ENCODE data around the gene CCNJL. TPM values are rescaled to one million over a fixed set of nuclear protein-coding genes. Genes with fewer than 3 reads are reported as not detected.

CCNJL gene
- total RNA-seq = under 1 TPM in 1 of 2 experiments, not detected in 1; 0.23 TPM

GRCh38 chr5:160312134-160312959, at the start of gene CCNJL:
TSS of gene CCNJL (minus strand) at chr5:160312564. CDS start at chr5:160311923, 641 bp downstream.
- ATAC-seq (peak; percentile 70), DNase-seq (peak; percentile 31)
- Mint-ChIP-seq H3K27me3 (ENCODE audit: low read depth) (peaks cover 74% of the 10 kb centered on the region), H3K9me3 (ENCODE audit: insufficient read depth) (no peaks in the 10 kb centered on the region), H3K27ac (no peak within 1 kb of the TSS), H3K36me3 (ENCODE audit: low read depth) (no peaks in the 10 kb centered on the region), H3K4me3 (peak within 1 kb of the TSS; percentile 71), H3K4me1 (ENCODE audit: low read depth) (peaks cover 8% of the 10 kb centered on the region)
- POLR2A ChIA-PET = interaction anchor here (0.6 kb wide), 1 partner anchor 63 kb away, joined by 3 read pairs; no protein-coding TSS in a partner anchor
- CTCF ChIA-PET = no interaction called here

- CTCF ChIA-PET = interaction anchor here (1.3 kb wide), 1 partner anchor 340 kb away, joined by 3 read pairs; no protein-coding TSS in a partner anchor
- ATAC-seq = no peak
- H3K27me3 Mint-ChIP-seq (ENCODE audit: low read depth) = peaks cover 8% of the 10 kb centered on the region
These were observed 49.4 kb upstream of the CCNJL start for GRCh38 chr5:160361624-160362228.

GRCh38 chr5:160360310-160360709, 47.9 kb upstream of the CCNJL start:
- ChIA-PET POLR2A (no interaction called here), CTCF (interaction anchor here (1.3 kb wide), 1 partner anchor 338 kb away, joined by 3 read pairs; no protein-coding TSS in a partner anchor)
- H3K9me3 Mint-ChIP-seq (ENCODE audit: insufficient read depth) = no peaks in the 10 kb centered on the region
- H3K36me3 Mint-ChIP-seq (ENCODE audit: low read depth) = no peaks in the 10 kb centered on the region
- peaks cover 8% of the 10 kb centered on the region for H3K27me3 Mint-ChIP-seq (ENCODE audit: low read depth)
- H3K27ac Mint-ChIP-seq = no peak overlapping the region
- H3K4me3 Mint-ChIP-seq = no peak overlapping the region
- H3K4me1 Mint-ChIP-seq (ENCODE audit: low read depth) = no peaks in the 10 kb centered on the region
- DNase-seq (no peak), ATAC-seq (no peak)

More at GRCh38 chr5:160361624-160362228, 49.4 kb upstream of the CCNJL start:
- POLR2A ChIA-PET = no interaction called here
- no peaks in the 10 kb centered on the region for H3K4me1 Mint-ChIP-seq (ENCODE audit: low read depth)
- no peak overlapping the region for H3K27ac Mint-ChIP-seq
- no peak overlapping the region for H3K4me3 Mint-ChIP-seq
- no peaks in the 10 kb centered on the region for H3K36me3 Mint-ChIP-seq (ENCODE audit: low read depth)
- no peaks in the 10 kb centered on the region for H3K9me3 Mint-ChIP-seq (ENCODE audit: insufficient read depth)
- DNase-seq = no peak

- no peaks in the 10 kb centered on the region for H3K36me3 Mint-ChIP-seq (ENCODE audit: low read depth)
- H3K27ac Mint-ChIP-seq = no peak overlapping the region
These were observed 47.5 kb upstream of the CCNJL start for GRCh38 chr5:160359816-160360215.

GRCh38 chr5:160359242-160359641, 46.9 kb upstream of the CCNJL start:
- H3K4me1 Mint-ChIP-seq (ENCODE audit: low read depth) = no peaks in the 10 kb centered on the region
- no peak for DNase-seq
- no peak overlapping the region for H3K4me3 Mint-ChIP-seq
- H3K27ac Mint-ChIP-seq = no peak overlapping the region
- H3K9me3 Mint-ChIP-seq (ENCODE audit: insufficient read depth) = no peaks in the 10 kb centered on the region
- CTCF ChIA-PET = no interaction called here
- ATAC-seq = no peak
- POLR2A ChIA-PET = no interaction called here
- H3K27me3 Mint-ChIP-seq (ENCODE audit: low read depth) = peaks cover 6% of the 10 kb centered on the region
- H3K36me3 Mint-ChIP-seq (ENCODE audit: low read depth) = no peaks in the 10 kb centered on the region

More at GRCh38 chr5:160359816-160360215, 47.5 kb upstream of the CCNJL start:
- peaks cover 6% of the 10 kb centered on the region for H3K27me3 Mint-ChIP-seq (ENCODE audit: low read depth)
- ATAC-seq (no peak), DNase-seq (no peak)
- ChIA-PET CTCF (no interaction called here), POLR2A (no interaction called here)
- no peaks in the 10 kb centered on the region for H3K4me1 Mint-ChIP-seq (ENCODE audit: low read depth)
- no peaks in the 10 kb centered on the region for H3K9me3 Mint-ChIP-seq (ENCODE audit: insufficient read depth)
- H3K4me3 Mint-ChIP-seq = no peak overlapping the region

GRCh38 chr5:160357861-160358411, 45.6 kb upstream of the CCNJL start:
- Mint-ChIP-seq H3K27me3 (ENCODE audit: low read depth) (peaks cover 10% of the 10 kb centered on the region), H3K36me3 (ENCODE audit: low read depth) (no peaks in the 10 kb centered on the region), H3K27ac (no peak overlapping the region), H3K4me3 (no peak overlapping the region), H3K9me3 (ENCODE audit: insufficient read depth) (no peaks in the 10 kb centered on the region), H3K4me1 (ENCODE audit: low read depth) (no peaks in the 10 kb centered on the region)
- CTCF ChIA-PET = no interaction called here
- DNase-seq = no peak
- POLR2A ChIA-PET = no interaction called here
- no peak for ATAC-seq

GRCh38 chr5:160357394-160357793, 45.0 kb upstream of the CCNJL start:
- H3K9me3 Mint-ChIP-seq (ENCODE audit: insufficient read depth) = no peaks in the 10 kb centered on the region
- H3K4me3 Mint-ChIP-seq = no peak overlapping the region
- POLR2A ChIA-PET = no interaction called here
- no peak overlapping the region for H3K27ac Mint-ChIP-seq
- DNase-seq = no peak
- CTCF ChIA-PET = no interaction called here
- H3K4me1 Mint-ChIP-seq (ENCODE audit: low read depth) = no peaks in the 10 kb centered on the region
- no peak for ATAC-seq
- H3K27me3 Mint-ChIP-seq (ENCODE audit: low read depth) = peaks cover 10% of the 10 kb centered on the region
- H3K36me3 Mint-ChIP-seq (ENCODE audit: low read depth) = no peaks in the 10 kb centered on the region

GRCh38 chr5:160356550-160357347, 44.4 kb upstream of the CCNJL start:
- H3K36me3 Mint-ChIP-seq (ENCODE audit: low read depth) = no peaks in the 10 kb centered on the region
- POLR2A ChIA-PET = no interaction called here
- CTCF ChIA-PET = no interaction called here

GRCh38 chr5:160354666-160355065, 42.3 kb upstream of the CCNJL start:
- H3K36me3 Mint-ChIP-seq (ENCODE audit: low read depth) = no peaks in the 10 kb centered on the region
- POLR2A ChIA-PET = no interaction called here

More at GRCh38 chr5:160356550-160357347, 44.4 kb upstream of the CCNJL start:
- no peaks in the 10 kb centered on the region for H3K4me1 Mint-ChIP-seq (ENCODE audit: low read depth)
- no peak for ATAC-seq
- H3K27ac Mint-ChIP-seq = no peak overlapping the region
- peaks cover 10% of the 10 kb centered on the region for H3K27me3 Mint-ChIP-seq (ENCODE audit: low read depth)
- no peaks in the 10 kb centered on the region for H3K9me3 Mint-ChIP-seq (ENCODE audit: insufficient read depth)
- DNase-seq = no peak
- no peak overlapping the region for H3K4me3 Mint-ChIP-seq

GRCh38 chr5:160353379-160353778, 41.0 kb upstream of the CCNJL start:
- Mint-ChIP-seq H3K36me3 (ENCODE audit: low read depth) (no peaks in the 10 kb centered on the region), H3K27me3 (ENCODE audit: low read depth) (peaks cover 4% of the 10 kb centered on the region), H3K4me1 (ENCODE audit: low read depth) (no peaks in the 10 kb centered on the region), H3K4me3 (no peak overlapping the region), H3K27ac (no peak overlapping the region), H3K9me3 (ENCODE audit: insufficient read depth) (no peaks in the 10 kb centered on the region)
- DNase-seq = no peak
- no peak for ATAC-seq
- ChIA-PET POLR2A (no interaction called here), CTCF (no interaction called here)

More at GRCh38 chr5:160354666-160355065, 42.3 kb upstream of the CCNJL start:
- H3K27ac Mint-ChIP-seq = no peak overlapping the region
- DNase-seq (no peak), ATAC-seq (no peak)
- CTCF ChIA-PET = no interaction called here
- H3K9me3 Mint-ChIP-seq (ENCODE audit: insufficient read depth) = no peaks in the 10 kb centered on the region
- peaks cover 4% of the 10 kb centered on the region for H3K27me3 Mint-ChIP-seq (ENCODE audit: low read depth)
- no peaks in the 10 kb centered on the region for H3K4me1 Mint-ChIP-seq (ENCODE audit: low read depth)
- no peak overlapping the region for H3K4me3 Mint-ChIP-seq

- Mint-ChIP-seq H3K4me1 (ENCODE audit: low read depth) (no peaks in the 10 kb centered on the region), H3K27me3 (ENCODE audit: low read depth) (peaks cover 4% of the 10 kb centered on the region), H3K4me3 (no peak overlapping the region), H3K9me3 (ENCODE audit: insufficient read depth) (no peaks in the 10 kb centered on the region), H3K27ac (no peak overlapping the region), H3K36me3 (ENCODE audit: low read depth) (no peaks in the 10 kb centered on the region)
- ChIA-PET POLR2A (no interaction called here), CTCF (interaction anchor here (0.9 to 1.2 kb wide), 2 partner anchors 12 to 330 kb away, joined by 3 to 7 read pairs; no protein-coding TSS in a partner anchor)
- DNase-seq = no peak
- ATAC-seq = no peak
These were observed 39.9 kb upstream of the CCNJL start for GRCh38 chr5:160352308-160352707.

Measured in activated CD8-positive, alpha-beta T cell treated with anti-CD3 and anti-CD28 coated beads, Interleukin-2, amount 10 ng/mL, durations not matched to agents 7 days and 5 days (primary cell).